Type B pancreatic cell (in vitro differentiated cells): Measurements from ENCODE around the gene SLC12A7. TPM values are rescaled to one million over a fixed set of nuclear protein-coding genes. Genes with fewer than 3 reads are reported as not detected.

Experiments
- DNase-seq: peaks from one replicate; pipeline ENCODE4 v3.0.0; 2021; ENCODE audit warnings: mixed read lengths; ENCODE audit not compliant: unreplicated experiment; ENCODE audit errors: extremely low spot score
- H3K27ac Mint-ChIP-seq: 2 replicates; pipeline ENCODE4 v1.8.0; 2021; ENCODE audit warnings: mild to moderate bottlenecking, mixed read lengths
- H3K27me3 Mint-ChIP-seq: 2 replicates; pipeline ENCODE4 v1.8.0; 2021; ENCODE audit warnings: mixed read lengths
- H3K36me3 Mint-ChIP-seq: 2 replicates; pipeline ENCODE4 v1.8.0; 2021; ENCODE audit warnings: mixed read lengths
- H3K4me1 Mint-ChIP-seq: one replicate; pipeline ENCODE4 v1.8.0; 2021; ENCODE audit warnings: mixed read lengths; ENCODE audit not compliant: unreplicated experiment
- H3K4me3 Mint-ChIP-seq: 2 replicates; pipeline ENCODE4 v1.8.0; 2021; ENCODE audit warnings: mild to moderate bottlenecking, mixed read lengths
- H3K9me3 Mint-ChIP-seq: 2 replicates; pipeline ENCODE4 v1.8.0; 2021; ENCODE audit warnings: mixed read lengths
- total RNA-seq: library from RNA; stranded (reverse); gene quantifications from 2 replicates; pipeline ENCODE4 v1.2.1, GENCODE V29; 2021; ENCODE audit warnings: low replicate concordance
- TF ChIP-seq, protein P1 (sequence below): fragments of 200-600 bp; sonication (generic); conservative IDR thresholded peaks from 2 replicates; pipeline ENCODE4 v1.5.0; 2021; ENCODE audit warnings: antibody characterized with exemption, mild to moderate bottlenecking

The SLC12A7 gene
- total RNA-seq, 1 donor from 2014 or later, result 57.6 TPM

DNA sequence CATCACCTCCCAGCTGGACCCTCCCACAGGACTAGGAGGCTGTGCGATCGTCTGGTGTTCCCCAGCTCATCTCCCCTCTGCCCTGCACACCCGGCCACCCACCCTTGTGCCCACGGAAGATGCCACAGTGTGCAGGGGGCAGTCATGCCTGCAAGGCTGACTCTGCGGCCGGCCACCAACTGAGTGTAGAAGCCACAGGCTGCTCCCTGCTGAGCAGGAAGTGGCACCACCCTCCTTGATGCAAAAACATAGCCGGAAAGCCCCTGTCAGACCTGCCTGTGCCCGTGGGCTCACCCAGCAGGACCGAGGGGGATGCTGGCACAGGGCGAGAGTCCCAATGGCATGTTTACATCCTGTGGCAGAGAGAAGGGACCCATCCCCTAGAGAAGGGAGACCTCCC, 40.3 kb upstream of the SLC12A7 start:
- H3K27me3 Mint-ChIP-seq, result peaks cover 36% of the 10 kb centered on the region
- TF ChIP-seq, protein P1, sequence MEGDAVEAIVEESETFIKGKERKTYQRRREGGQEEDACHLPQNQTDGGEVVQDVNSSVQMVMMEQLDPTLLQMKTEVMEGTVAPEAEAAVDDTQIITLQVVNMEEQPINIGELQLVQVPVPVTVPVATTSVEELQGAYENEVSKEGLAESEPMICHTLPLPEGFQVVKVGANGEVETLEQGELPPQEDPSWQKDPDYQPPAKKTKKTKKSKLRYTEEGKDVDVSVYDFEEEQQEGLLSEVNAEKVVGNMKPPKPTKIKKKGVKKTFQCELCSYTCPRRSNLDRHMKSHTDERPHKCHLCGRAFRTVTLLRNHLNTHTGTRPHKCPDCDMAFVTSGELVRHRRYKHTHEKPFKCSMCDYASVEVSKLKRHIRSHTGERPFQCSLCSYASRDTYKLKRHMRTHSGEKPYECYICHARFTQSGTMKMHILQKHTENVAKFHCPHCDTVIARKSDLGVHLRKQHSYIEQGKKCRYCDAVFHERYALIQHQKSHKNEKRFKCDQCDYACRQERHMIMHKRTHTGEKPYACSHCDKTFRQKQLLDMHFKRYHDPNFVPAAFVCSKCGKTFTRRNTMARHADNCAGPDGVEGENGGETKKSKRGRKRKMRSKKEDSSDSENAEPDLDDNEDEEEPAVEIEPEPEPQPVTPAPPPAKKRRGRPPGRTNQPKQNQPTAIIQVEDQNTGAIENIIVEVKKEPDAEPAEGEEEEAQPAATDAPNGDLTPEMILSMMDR, result no peak

DNA sequence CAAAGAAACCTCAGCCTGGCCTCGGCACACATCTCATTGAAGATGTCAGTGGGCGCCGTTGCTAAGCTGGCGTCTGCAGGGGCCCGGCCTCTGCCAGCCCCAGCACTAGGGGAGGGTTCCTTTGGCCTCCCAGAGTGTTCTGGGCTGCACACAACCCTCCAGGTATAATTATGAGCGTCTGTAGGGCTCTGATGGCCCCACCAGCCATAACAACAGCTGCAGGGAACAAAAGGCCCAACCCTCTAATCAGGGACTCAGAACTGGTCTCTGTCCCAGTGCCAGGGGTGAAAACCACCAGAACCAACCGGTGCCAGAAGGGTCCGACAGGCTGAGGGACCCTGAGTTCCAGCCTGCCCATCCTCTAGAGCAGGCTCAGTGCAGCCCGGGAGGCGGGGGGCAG, 39.5 kb upstream of the SLC12A7 start:
- Mint-ChIP-seq H3K36me3 (no peaks in the 10 kb centered on the region), H3K27me3 (peaks cover 29% of the 10 kb centered on the region), H3K4me1 (peaks cover 12% of the 10 kb centered on the region), H3K27ac (no peak overlapping the region), H3K4me3 (no peak overlapping the region), H3K9me3 (no peaks in the 10 kb centered on the region)
- TF ChIP-seq, protein P1, result no peak
- no peak for DNase-seq

More for the DNA sequence above, 40.3 kb upstream of the SLC12A7 start:
- H3K4me1 Mint-ChIP-seq, result peaks cover 7% of the 10 kb centered on the region
- H3K27ac Mint-ChIP-seq, result no peak overlapping the region
- no peak for DNase-seq
- no peak overlapping the region for H3K4me3 Mint-ChIP-seq
- H3K36me3 Mint-ChIP-seq, result no peaks in the 10 kb centered on the region
- H3K9me3 Mint-ChIP-seq, result no peaks in the 10 kb centered on the region

DNA sequence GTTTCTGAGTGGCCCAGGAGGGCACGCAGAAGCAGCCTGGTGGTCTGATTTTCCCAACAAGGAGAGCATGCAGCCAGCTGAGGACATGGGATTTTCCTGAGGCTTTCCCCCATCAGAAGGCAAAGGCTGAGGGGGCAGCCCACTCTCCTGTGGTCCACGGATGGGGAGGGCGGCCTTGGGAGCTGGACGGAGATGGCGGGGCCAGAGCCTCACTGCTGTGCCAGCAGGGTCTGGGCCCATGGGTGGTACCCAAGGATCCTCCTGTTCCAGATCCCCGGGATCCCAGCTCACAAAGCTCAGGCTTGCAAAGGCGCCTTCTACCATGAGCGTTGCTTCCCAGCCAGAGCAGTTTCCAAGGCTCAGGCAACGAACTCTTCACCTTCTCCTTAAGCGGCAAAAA, 39.0 kb upstream of the SLC12A7 start:
- Mint-ChIP-seq H3K4me3 (no peak overlapping the region), H3K27me3 (peaks cover 29% of the 10 kb centered on the region), H3K9me3 (no peaks in the 10 kb centered on the region), H3K4me1 (peaks cover 12% of the 10 kb centered on the region), H3K36me3 (no peaks in the 10 kb centered on the region), H3K27ac (no peak overlapping the region)
- TF ChIP-seq, protein P1, result no peak
- DNase-seq, result no peak

DNA sequence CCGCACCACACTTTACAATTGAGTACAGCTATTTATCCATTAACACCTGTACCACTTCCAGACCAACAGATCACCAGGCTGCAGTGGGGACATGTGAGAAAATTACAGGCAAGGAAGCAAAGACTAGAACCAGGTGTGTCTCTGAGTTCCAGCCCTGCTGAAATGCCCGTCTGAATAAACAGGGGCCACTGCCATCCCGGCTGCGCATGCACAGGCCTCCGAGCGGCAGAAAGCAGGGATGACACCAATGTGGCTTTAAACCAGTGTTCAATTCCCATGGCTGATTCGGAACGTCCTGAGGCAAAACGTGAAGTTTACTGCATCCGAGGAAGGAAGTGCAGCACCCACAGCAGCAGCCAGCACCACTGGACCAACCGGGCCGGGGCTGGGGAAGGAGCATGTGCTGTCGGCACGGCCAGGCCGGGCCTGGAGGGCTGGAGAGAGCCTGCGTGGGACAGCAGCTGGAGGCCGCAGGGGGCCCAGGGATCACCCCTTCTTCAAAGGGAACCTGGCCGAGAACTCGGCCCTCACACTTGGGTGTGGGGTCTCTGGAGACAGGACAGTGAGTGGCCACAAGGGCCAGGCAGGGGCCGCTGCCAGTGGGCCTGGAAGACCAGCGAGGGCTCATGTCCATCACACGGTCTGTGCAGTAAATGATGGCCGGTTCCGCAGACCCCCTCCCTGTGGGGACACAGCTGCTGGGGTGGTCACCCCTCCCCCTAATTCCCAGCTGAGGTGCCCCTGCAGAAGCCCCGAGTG, 33.0 kb upstream of the SLC12A7 start:
- Mint-ChIP-seq H3K4me1 (peaks cover 10% of the 10 kb centered on the region), H3K27ac (no peak overlapping the region), H3K9me3 (no peaks in the 10 kb centered on the region), H3K36me3 (no peaks in the 10 kb centered on the region), H3K4me3 (no peak overlapping the region), H3K27me3 (no peaks in the 10 kb centered on the region)
- TF ChIP-seq, protein P1, result no peak
- DNase-seq, result no peak

DNA sequence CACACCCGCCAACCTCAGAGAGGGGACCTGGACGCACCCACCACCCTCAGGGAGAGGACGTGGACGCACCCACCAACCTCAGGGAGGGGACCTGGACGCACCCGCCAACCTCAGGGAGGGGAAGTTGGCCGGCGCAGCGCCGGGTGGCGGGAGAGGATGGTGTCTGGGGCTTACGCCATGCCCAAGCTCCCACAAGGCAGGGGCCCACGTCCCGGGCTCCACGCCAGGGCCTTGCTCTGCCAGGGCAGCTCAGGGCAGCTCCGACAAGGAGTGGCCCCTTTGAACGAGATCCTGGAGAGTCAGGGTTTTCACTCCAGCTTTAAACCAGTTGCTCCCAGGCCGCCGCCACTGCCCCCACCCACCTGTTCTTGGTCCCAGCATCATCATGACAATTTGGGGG, 32.2 kb upstream of the SLC12A7 start:
- peaks cover 10% of the 10 kb centered on the region for H3K4me1 Mint-ChIP-seq
- H3K36me3 Mint-ChIP-seq, result no peaks in the 10 kb centered on the region
- TF ChIP-seq, protein P1, result no peak
- DNase-seq, result no peak
- H3K27me3 Mint-ChIP-seq, result no peaks in the 10 kb centered on the region
- H3K9me3 Mint-ChIP-seq, result no peaks in the 10 kb centered on the region
- no peak overlapping the region for H3K27ac Mint-ChIP-seq
- no peak overlapping the region for H3K4me3 Mint-ChIP-seq

DNA sequence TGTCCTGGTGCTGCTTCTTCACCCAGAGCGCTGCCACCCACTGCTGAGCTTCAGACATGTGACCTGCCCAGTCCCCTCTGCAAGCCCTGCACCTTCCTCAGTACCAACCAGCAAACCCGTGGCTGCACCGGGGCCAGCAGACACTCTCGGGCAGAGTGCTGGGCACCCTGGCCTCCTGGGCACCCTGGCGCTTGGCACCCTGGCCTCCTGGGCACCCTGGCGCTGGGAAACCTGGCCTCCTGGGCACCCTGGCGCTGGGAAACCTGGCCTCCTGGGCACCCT, 31.7 kb upstream of the SLC12A7 start:
- Mint-ChIP-seq H3K4me3 (no peak overlapping the region), H3K27me3 (no peaks in the 10 kb centered on the region), H3K36me3 (no peaks in the 10 kb centered on the region), H3K9me3 (no peaks in the 10 kb centered on the region), H3K27ac (no peak overlapping the region), H3K4me1 (peaks cover 10% of the 10 kb centered on the region)
- TF ChIP-seq, protein P1, result no peak
- no peak for DNase-seq
